ENCODE measurements around the gene SPATA9.

GRCh38 chr5:95717439-95717838 is 34.6 kb upstream of the SPATA9 start:
- TF ChIP-seq, protein P1, sequence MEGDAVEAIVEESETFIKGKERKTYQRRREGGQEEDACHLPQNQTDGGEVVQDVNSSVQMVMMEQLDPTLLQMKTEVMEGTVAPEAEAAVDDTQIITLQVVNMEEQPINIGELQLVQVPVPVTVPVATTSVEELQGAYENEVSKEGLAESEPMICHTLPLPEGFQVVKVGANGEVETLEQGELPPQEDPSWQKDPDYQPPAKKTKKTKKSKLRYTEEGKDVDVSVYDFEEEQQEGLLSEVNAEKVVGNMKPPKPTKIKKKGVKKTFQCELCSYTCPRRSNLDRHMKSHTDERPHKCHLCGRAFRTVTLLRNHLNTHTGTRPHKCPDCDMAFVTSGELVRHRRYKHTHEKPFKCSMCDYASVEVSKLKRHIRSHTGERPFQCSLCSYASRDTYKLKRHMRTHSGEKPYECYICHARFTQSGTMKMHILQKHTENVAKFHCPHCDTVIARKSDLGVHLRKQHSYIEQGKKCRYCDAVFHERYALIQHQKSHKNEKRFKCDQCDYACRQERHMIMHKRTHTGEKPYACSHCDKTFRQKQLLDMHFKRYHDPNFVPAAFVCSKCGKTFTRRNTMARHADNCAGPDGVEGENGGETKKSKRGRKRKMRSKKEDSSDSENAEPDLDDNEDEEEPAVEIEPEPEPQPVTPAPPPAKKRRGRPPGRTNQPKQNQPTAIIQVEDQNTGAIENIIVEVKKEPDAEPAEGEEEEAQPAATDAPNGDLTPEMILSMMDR (IDR thresholded peaks at IDR 0.05), result no peak
- no peak for TF ChIP-seq POLR2A (IDR thresholded peaks at IDR 0.05)
- TF ChIP-seq POLR2AphosphoS5 (IDR thresholded peaks at IDR 0.05), result no peak

Data from upper lobe of left lung (tissue), 4 donors.